ENCODE measurements around the gene CCNI.

The CCNI gene

DNA sequence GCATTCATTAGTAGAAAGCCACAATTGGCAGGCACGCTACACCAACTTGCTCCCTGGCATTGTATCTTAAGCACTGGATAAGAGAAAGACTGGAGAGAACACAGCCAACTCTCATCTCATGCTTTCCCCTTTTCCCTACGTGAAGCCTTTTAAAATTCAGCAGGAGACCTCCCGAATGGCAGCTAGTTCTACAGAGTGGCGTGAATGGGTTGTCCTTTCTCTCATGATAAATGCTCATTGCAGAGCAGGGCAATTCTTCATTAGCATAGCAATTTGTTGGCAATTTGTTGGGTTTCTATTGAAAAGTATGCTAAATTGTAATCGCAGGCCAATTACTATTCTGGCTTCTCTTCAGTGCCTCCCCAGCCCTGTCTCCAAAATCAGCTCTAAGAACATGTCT, 78.3 kb downstream of the CCNI start:
- no peak for DNase-seq (ENCODE audit: low read depth)
- no peak for TF ChIP-seq CTCF (IDR thresholded peaks at IDR 0.05; ENCODE audit: insufficient read depth, low read depth, low read length, missing control alignments)
- H3K4me3 ChIP-seq (ENCODE audit: low read depth, low read length) = no peak overlapping the region
